HEK293 (cell line): ENCODE measurements around the gene NDUFB1.

Experiments used
- CTCF ChIP-seq: fragments of 450-650 bp; formaldehyde crosslinking; IDR thresholded peaks from 2 replicates; pipeline ENCODE4 v1.5.1; 2016; ENCODE audit warnings: missing biosample characterization, missing genetic modification characterization
- ZNF37A ChIP-seq: fragments of 450-650 bp; IDR thresholded peaks from 2 replicates; pipeline ENCODE4 v1.5.1; 2018; ENCODE audit warnings: missing biosample characterization, missing genetic modification characterization
- ZNF626 ChIP-seq: fragments of 450-650 bp; sonication (Bioruptor Pico); formaldehyde crosslinking; IDR thresholded peaks from 2 replicates; pipeline ENCODE4 v1.5.1; 2018; ENCODE audit warnings: missing biosample characterization, missing genetic modification characterization, inconsistent platforms

GRCh38 chr14:92108345-92109254 is 12.9 kb downstream of the NDUFB1 start:
- TF ChIP-seq ZNF37A (tag by site-specific recombination) (no peak), CTCF (tag by site-specific recombination) (no peak), ZNF626 (tag by site-specific recombination) (no peak)
